Epithelial cell of proximal tubule (primary cell): Measurements from ENCODE around the gene USP9X. TPM values are rescaled to one million over a fixed set of nuclear protein-coding genes. Genes with fewer than 3 reads are reported as not detected.

ENCODE experiments used
- DNase-seq: peaks from one replicate; pipeline ENCODE4 v3.0.0-alpha.2; 2011; ENCODE audit warnings: low read depth
- H3K4me3 ChIP-seq: 2 replicates; pipeline ENCODE4 v1.5.1; 2011; ENCODE audit warnings: low read depth, mild to moderate bottlenecking, low read length
- total RNA-seq: library from RNA; depleted of rRNA; stranded (reverse); fragments of >200 nt; gene quantifications from 2 replicates; pipeline ENCODE4 v1.2.3, GENCODE V29; 2015
- TF ChIP-seq, protein P1 (sequence below): conservative IDR thresholded peaks from 2 replicates; pipeline ENCODE4 v1.5.1; 2012; ENCODE audit warnings: low read depth, mild to moderate bottlenecking, low read length

The USP9X gene
- total RNA-seq, 1 donor from 2014 or later, result 34.8 TPM

DNA sequence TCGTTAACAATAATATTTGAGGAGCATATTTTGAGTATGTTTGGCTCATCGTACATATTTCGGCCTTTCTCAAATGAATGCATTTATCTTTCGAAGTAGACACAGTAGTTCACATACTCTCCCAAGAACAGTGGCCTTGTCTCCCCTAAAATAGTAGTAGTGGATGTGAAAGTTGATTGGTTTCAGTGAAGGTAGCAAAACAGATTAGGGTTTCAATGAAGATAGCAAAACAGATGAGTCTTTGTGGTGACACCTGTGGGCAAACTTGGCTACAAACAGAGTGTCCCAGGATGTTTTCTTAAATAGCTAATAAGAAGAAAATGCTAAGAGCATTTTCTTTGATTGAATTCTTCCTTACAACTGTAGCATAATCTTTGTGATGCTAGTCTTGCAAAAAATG is 67.0 kb downstream of the USP9X start:
- TF ChIP-seq, protein P1, sequence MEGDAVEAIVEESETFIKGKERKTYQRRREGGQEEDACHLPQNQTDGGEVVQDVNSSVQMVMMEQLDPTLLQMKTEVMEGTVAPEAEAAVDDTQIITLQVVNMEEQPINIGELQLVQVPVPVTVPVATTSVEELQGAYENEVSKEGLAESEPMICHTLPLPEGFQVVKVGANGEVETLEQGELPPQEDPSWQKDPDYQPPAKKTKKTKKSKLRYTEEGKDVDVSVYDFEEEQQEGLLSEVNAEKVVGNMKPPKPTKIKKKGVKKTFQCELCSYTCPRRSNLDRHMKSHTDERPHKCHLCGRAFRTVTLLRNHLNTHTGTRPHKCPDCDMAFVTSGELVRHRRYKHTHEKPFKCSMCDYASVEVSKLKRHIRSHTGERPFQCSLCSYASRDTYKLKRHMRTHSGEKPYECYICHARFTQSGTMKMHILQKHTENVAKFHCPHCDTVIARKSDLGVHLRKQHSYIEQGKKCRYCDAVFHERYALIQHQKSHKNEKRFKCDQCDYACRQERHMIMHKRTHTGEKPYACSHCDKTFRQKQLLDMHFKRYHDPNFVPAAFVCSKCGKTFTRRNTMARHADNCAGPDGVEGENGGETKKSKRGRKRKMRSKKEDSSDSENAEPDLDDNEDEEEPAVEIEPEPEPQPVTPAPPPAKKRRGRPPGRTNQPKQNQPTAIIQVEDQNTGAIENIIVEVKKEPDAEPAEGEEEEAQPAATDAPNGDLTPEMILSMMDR, result no peak
- DNase-seq, result no peak
- no peak overlapping the region for H3K4me3 ChIP-seq

DNA sequence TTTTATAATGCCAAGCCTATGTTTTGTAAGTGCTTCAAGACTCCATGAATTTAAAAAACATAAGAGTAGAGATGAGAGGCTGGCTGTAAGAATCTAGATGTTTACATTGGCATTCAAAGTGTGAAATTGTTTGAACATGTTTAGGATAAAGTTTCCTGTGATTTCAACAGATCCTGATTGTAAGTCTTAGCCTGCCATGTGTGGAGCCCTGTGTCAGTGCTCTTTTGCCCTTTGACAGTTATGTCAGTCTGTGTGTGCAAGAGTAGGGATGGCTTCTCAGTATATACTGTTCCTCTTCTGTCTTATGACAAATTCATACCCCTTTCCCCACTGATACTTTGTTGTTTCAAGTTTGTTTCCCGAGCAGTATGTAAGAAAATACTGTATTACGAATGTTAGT is 68.2 kb downstream of the USP9X start:
- H3K4me3 ChIP-seq, result no peak overlapping the region
- TF ChIP-seq, protein P1, result no peak
- no peak for DNase-seq

DNA sequence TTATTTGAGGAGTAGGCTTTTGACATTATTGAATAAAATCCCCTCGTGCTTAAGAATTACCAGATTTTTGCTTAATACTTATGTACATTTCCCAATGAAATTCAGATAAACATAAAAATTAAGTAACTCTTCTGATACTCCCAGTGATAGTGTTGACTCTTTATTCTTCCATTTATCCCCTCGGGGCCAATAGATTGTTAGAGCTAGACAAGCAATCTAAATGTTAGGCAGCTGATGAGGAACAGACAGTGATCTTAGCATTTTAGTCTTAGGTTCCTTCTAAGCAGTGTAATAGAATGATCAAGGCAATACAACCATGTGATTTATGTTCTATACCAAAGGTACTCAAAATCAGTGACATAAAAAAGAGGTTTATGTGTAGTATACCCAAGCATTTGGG is 68.7 kb downstream of the USP9X start:
- no peak for DNase-seq
- H3K4me3 ChIP-seq, result no peak overlapping the region
- TF ChIP-seq, protein P1, result no peak

DNA sequence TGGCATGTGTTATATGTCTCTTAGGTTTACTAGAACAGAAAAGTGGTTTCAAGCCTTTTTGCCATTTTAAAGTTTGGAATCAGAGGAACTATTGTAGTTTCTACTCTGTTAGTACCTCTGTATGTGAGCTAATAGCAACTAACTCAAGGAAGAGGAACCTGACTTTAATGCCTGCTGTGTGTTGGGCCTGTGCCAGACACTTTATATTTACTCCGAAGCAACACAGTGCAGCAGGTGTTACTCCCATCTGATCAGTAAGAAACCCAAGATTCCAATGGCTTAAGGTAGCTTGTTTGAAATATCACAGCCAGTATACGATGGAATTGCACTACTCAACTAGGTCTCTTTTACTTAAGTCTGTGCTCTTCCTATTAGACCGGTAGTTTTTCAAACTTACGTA is 79.2 kb downstream of the USP9X start:
- TF ChIP-seq, protein P1, result no peak
- no peak overlapping the region for H3K4me3 ChIP-seq
- DNase-seq, result no peak

DNA sequence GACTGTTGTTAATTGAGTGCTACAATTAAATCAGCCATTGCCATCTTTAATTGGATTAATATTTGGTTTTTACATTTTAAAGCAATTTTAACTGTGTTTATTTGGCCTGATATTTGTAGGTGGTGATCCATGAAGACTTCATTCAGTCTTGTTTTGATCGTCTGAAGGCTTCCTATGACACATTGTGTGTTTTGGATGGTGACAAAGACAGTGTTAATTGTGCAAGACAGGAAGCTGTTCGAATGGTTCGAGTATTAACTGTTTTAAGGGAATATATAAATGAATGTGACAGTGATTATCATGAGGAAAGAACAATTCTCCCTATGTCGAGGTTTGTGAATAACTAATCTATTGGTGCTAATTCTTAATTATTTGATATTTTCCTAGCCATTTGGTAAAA is 82.6 kb downstream of the USP9X start:
- TF ChIP-seq, protein P1, result no peak

DNA sequence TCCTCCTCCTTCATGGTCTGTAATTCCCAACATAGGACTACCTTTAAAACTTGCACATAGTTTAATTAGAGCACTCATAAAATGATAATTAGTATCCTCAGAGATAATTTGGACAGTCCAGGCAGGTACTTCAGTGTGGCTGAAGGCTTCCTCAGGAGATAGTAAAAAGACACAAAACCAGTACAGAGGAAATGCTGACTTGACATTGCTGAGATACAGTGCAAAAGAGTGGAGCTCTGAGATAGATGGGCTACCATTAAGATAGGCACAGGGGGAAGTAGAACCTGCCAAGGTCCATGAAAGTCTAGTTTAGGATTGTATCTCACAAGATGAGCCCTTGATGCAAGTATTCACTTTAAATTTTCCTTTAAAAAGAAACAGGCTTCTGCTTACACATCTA is 91.0 kb downstream of the USP9X start:
- TF ChIP-seq, protein P1, result no peak
- no peak for DNase-seq
- no peak overlapping the region for H3K4me3 ChIP-seq

More for the DNA sequence above, 82.6 kb downstream of the USP9X start:
- H3K4me3 ChIP-seq, result no peak overlapping the region
- no peak for DNase-seq

DNA sequence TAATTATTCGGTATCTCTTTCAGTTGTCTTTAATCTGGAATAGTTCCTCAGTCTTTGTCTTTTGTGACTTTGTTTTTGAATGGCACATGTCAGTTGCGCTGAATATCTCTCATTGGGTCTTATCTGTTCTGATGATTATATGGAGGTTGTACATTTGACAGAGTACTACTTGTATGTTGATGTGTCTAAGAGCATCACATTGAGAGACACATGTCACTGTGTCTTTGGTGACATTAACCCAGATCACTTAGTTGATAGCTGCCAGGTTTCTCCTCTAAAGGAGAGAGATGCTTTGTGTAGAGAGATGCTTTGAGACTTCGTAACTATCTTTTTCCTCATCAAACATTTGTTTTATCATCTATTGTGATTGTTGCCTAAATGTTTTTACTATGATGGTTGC is 92.1 kb downstream of the USP9X start:
- DNase-seq, result no peak
- no peak overlapping the region for H3K4me3 ChIP-seq
- TF ChIP-seq, protein P1, result no peak
